Thoracic aorta (tissue), 2 donors: Measurements from ENCODE around the gene FMNL2. TPM values are rescaled to one million over a fixed set of nuclear protein-coding genes. Genes with fewer than 3 reads are reported as not detected.

Source experiments
- ATAC-seq: fragments of 150-250 bp; one replicate; pipeline ENCODE4 v1.8.0; 2017; ENCODE audit warnings: low read depth; ENCODE audit not compliant: insufficient number of reproducible peaks, low FRiP score
- DNase-seq: peaks from one replicate; pipeline ENCODE4 v3.0.0-alpha.2; 2020; ENCODE audit warnings: low spot score
- H3K27ac ChIP-seq, 2 donors: fragments of 200-600 bp; sonication (generic); 1 replicate in 1 of 2; 2 replicates in 1 of 2; pipeline ENCODE4 v1.5.1; 2016; ENCODE audit warnings: mild to moderate bottlenecking in 2 of 2, moderate library complexity in 2 of 2
- H3K27me3 ChIP-seq: fragments of 200-600 bp; sonication (generic); replicated peaks from 2 replicates; pipeline ENCODE4 v1.6.0; 2016; ENCODE audit warnings: mild to moderate bottlenecking; ENCODE audit not compliant: insufficient read depth
- H3K36me3 ChIP-seq: fragments of 200-600 bp; sonication (generic); one replicate; pipeline ENCODE4 v1.5.1; 2016
- H3K4me1 ChIP-seq, 2 donors: fragments of 200-600 bp; sonication (generic); 1 replicate in 1 of 2; 2 replicates in 1 of 2; pipeline versions ENCODE4 v1.5.1 to v1.6.0; 2016; ENCODE audit warnings: low read depth in 2 of 2, mild to moderate bottlenecking in 1 of 2; ENCODE audit not compliant: control insufficient read depth in 1 of 2
- H3K4me3 ChIP-seq: fragments of 200-600 bp; sonication (generic); 2 replicates; pipeline ENCODE4 v1.5.1; 2016; ENCODE audit warnings: mild to moderate bottlenecking
- H3K9me3 ChIP-seq: fragments of 200-600 bp; sonication (generic); 2 replicates; pipeline ENCODE4 v1.5.1; 2016
- total RNA-seq, 2 donors: library from RNA; depleted of rRNA; stranded (reverse); fragments of >200 nt; gene quantifications; one replicate each; pipeline versions ENCODE4 v1.1.0 to v1.2.3, GENCODE V29; 2016
- TF ChIP-seq, protein P1 (sequence below): fragments of 200-600 bp; sonication (generic); IDR thresholded peaks from one replicate; pipeline ENCODE4 v1.5.1; 2019; ENCODE audit warnings: antibody characterized with exemption

Gene FMNL2
- total RNA-seq, 2 donors from 2014 or later, result 30.6 to 87.0 TPM

GRCh38 chr2:152510621-152511020, 175.6 kb downstream of the FMNL2 start:
- Histone ChIP-seq H3K27ac (no peak overlapping the region), H3K27me3 (no peaks in the 10 kb centered on the region), H3K9me3 (no peaks in the 10 kb centered on the region), H3K4me3 (no peak overlapping the region), H3K36me3 (no peaks in the 10 kb centered on the region), H3K4me1 (peaks cover 0 to 22% of the 10 kb centered on the region in 2 donors)
- ATAC-seq (no peak), DNase-seq (no peak)
- TF ChIP-seq, protein P1, sequence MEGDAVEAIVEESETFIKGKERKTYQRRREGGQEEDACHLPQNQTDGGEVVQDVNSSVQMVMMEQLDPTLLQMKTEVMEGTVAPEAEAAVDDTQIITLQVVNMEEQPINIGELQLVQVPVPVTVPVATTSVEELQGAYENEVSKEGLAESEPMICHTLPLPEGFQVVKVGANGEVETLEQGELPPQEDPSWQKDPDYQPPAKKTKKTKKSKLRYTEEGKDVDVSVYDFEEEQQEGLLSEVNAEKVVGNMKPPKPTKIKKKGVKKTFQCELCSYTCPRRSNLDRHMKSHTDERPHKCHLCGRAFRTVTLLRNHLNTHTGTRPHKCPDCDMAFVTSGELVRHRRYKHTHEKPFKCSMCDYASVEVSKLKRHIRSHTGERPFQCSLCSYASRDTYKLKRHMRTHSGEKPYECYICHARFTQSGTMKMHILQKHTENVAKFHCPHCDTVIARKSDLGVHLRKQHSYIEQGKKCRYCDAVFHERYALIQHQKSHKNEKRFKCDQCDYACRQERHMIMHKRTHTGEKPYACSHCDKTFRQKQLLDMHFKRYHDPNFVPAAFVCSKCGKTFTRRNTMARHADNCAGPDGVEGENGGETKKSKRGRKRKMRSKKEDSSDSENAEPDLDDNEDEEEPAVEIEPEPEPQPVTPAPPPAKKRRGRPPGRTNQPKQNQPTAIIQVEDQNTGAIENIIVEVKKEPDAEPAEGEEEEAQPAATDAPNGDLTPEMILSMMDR, result no peak

DNA sequence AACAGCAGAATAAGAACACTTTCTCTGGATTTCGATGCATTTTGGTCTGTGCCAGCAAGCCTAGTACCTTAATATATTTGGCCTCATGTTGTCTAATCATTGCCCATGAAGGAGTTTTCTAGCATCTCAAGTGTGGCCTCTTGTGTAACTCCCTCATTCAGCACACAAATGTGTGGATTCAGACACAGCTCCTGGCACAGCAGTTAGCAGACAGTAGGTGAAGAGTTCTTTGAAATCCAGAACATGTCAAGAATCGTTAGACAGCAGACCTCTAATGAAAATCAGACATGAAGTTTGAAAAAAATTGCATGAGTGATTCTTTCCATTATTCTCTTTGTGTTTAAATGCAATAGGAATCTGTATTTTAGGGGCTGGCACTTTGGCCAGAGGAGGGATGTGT, 177.0 kb downstream of the FMNL2 start:
- Histone ChIP-seq H3K27me3 (no peaks in the 10 kb centered on the region), H3K9me3 (no peaks in the 10 kb centered on the region), H3K27ac (no peak overlapping the region), H3K4me1 (peaks cover 0 to 18% of the 10 kb centered on the region in 2 donors), H3K4me3 (no peak overlapping the region), H3K36me3 (no peaks in the 10 kb centered on the region)
- DNase-seq (no peak), ATAC-seq (no peak)
- TF ChIP-seq, protein P1, result no peak

GRCh38 chr2:152513029-152513428, 178.1 kb downstream of the FMNL2 start:
- H3K36me3 ChIP-seq, result no peaks in the 10 kb centered on the region
- H3K4me3 ChIP-seq, result no peak overlapping the region
- TF ChIP-seq, protein P1, result no peak
- no peaks in the 10 kb centered on the region for H3K27me3 ChIP-seq
- peaks cover 0 to 21% of the 10 kb centered on the region in 2 donors for H3K4me1 ChIP-seq
- H3K27ac ChIP-seq, result no peak overlapping the region
- DNase-seq (no peak), ATAC-seq (no peak)
- H3K9me3 ChIP-seq, result no peaks in the 10 kb centered on the region

GRCh38 chr2:152513681-152514080, 178.7 kb downstream of the FMNL2 start:
- H3K36me3 ChIP-seq, result no peaks in the 10 kb centered on the region
- DNase-seq (no peak), ATAC-seq (no peak)
- no peak overlapping the region for H3K27ac ChIP-seq
- H3K4me1 ChIP-seq, result peaks cover 0 to 24% of the 10 kb centered on the region in 2 donors
- no peaks in the 10 kb centered on the region for H3K27me3 ChIP-seq
- H3K9me3 ChIP-seq, result no peaks in the 10 kb centered on the region
- H3K4me3 ChIP-seq, result no peak overlapping the region
- TF ChIP-seq, protein P1, result no peak

- DNase-seq (no peak), ATAC-seq (no peak)
- Histone ChIP-seq H3K4me1 (peaks cover 5 to 34% of the 10 kb centered on the region in 2 donors), H3K27me3 (no peaks in the 10 kb centered on the region), H3K27ac (no peak overlapping the region), H3K9me3 (no peaks in the 10 kb centered on the region), H3K4me3 (no peak overlapping the region), H3K36me3 (no peaks in the 10 kb centered on the region)
- TF ChIP-seq, protein P1, result no peak
These were observed 183.1 kb downstream of the FMNL2 start for GRCh38 chr2:152518034-152518433.
